Peyer's patch (tissue), 4 donors: ENCODE results near the gene RPP14.
"Not testable (repeated sequence)": the region's sequence is repeated elsewhere in the genome, so short reads cannot be mapped to it uniquely, and the experiment has no call there.

ENCODE experiments used
- CTCF ChIP-seq, 6 experiments: fragments of 450-650 bp in 4 of 6; fragments of 200-600 bp in 2 of 6; sonication (generic) in 1 of 6; IDR thresholded peaks; one replicate each; pipeline ENCODE4 v1.5.1; 2017 to 2019; ENCODE audit warnings: antibody characterized with exemption in 6 of 6, mild to moderate bottlenecking in 3 of 6, moderate library complexity in 1 of 6
- POLR2A ChIP-seq, 2 donors: fragments of 450-650 bp; IDR thresholded peaks; one replicate each; pipeline ENCODE4 v1.5.1; 2017; ENCODE audit warnings: antibody characterized with exemption in 2 of 2, mild to moderate bottlenecking in 2 of 2, moderate library complexity in 2 of 2

- not testable (repeated sequence) for TF ChIP-seq POLR2A, CTCF (IDR thresholded peaks at IDR 0.05)
These were observed 17.0 kb upstream of the RPP14 start for GRCh38 chr3:58288964-58289613.
